ENCODE data around the gene DOK3.
"Not testable (repeated sequence)": the region's sequence is repeated elsewhere in the genome, so short reads cannot be mapped to it uniquely, and the experiment has no call there.

Gene DOK3

DNA sequence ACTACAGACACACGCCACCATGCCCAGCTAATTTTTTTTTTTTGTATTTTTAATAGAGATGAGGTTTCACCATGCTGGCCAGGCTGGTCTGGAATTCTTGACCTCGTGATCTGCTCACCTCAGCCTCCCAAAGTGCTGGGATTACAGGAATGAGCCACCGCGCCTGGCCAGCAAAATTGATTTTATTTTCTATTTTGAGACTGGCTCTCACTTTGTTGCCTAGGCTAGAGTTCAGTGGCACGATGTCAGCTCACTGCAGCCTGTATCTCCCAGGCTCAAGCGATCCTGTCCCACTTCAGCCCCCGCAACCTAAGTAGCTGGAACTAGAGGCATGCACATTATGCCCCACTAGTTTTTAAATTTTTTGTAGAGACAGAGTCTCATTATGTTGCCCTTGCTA is 24.8 kb upstream of the DOK3 start:
- not testable (repeated sequence) for DNase-seq

DNA sequence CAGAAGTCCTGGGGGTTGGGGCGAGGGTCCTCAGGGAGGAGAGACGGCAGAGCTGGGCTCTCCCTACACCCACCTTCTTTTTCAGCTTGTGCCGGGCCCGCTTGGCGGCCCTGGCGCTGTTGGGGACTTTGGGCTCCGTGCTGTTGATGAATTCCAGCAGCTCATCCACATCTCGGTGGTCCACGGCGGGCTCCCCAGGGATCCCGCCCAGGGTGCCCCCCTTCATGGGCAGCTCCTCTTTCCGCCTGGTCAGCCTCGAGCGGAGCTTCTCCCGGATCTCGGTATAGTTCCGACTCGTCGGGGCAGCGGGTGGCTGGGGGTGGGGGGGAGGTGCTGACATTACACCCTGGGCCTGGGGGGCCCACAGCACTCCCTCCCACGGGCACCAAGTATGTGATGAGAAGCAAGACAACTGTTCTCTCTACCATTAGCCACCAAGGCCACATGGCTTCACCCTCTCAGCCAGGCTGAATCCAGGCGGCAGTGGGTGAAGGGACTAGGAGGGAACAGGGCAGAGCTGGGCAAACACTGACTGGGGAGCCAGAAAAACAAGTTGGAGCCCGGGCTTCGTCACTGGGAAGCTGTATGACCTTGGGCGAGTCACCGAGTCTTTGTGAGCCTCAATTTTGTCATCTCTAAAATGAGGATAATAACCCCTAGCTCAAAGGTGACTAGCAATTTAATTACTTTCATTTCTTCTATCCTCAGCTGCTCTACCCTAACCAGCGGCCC is 21.7 kb upstream of the DOK3 start:
- no peak for DNase-seq

DNA sequence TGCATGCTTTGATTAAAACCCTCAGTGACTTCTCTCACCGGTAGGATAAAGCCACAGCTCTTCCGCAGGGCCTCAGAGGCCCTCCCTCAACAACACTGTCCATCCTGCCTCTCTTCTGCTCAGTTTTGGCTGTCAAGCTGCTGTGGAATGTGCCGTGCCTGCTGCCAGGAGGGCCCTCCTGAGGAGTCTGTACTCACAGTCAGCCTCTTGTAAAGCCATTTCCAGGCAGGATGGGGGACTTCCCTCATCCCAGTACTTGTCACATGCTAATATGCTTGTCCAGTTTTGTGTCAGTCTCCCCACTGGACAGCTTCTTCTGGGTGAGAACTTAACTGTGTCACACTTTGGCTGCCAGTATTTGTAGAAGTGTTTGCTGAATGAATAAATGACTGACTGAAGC is 21.0 kb upstream of the DOK3 start:
- no peak for DNase-seq

DNA sequence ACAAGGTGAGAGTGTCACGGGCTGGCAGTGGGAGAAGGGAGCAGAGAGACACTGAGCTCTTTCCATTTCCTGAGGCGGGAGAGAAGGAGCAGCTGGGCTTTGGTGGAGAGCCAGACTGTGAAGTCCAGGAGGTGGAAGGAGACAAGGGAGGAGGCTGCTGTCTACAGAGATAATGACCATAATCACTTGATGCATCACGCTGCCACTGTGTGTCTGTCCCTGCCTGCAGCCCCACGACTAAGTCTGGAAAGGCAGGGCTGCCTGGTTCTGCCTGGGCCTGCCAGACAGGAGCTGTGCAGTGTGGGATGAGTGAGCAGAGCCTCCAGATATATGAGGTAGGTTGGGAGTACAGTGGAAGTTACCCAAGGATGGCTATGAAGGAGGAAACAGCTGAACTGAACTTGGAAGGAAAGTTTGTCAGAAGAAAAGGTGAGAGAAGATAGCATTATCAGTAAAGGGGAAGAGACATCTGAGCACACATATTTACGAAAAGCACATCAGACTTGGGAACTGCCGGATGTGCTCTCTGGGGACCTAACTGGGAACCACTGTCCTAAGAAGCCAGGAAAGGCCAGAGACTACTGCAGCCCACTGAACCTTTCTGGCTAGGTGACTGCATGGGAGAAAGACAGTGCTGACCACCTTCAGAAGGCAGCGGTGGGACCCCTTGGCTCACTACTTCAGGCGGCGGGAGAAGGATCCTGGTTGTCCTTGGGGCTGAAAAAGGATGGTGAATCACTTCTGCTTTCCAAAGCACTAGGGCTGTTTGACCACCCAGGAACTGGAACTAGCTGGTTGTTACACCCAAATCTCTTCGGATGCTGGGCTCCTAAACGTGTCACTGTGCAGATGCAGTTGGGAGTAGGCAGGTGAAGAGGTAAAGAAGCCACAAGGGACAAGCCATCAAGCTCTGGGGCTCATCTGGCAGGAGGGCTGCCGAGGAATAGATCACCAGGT is 19.9 kb upstream of the DOK3 start:
- no peak for DNase-seq

DNA sequence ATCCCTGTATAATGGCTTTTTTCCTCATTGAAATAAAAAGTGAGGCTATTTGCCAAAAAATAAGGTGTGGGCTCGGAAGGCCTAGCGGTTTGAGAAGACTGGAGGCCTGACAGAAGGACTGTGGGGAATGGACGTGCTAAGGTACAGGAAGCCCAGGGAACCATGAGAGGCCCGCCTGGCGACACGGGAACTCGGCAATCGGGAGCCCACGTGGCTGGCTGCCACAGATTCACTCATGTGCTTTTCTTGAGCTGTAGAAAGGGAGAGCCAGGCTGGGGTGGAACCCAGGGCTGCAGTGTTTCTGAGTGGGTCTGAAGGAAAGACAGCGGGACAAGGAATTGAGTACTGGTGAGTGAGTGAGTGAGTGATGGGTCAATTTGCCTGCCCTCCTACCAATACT is 19.0 kb upstream of the DOK3 start:
- DNase-seq, result no peak

DNA sequence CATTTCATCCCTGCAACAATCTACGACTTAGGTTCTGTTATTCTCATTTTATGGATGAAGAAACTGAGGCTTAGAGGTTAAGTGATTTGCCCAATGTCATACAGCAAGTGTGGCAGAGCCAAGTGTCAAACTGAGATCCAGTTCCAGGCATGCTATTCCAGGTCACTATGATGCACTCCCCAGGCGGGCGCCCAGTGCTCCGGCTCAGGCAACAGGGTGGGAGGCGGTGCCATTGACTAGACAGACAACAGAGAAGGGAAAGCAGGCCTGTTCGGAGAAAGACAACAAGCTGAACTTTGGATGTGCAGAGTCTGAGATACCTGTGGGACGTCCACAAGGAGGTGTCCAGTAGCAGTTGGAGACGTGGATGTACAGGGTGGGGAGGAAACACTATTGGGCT is 18.0 kb upstream of the DOK3 start:
- no peak for DNase-seq

DNA sequence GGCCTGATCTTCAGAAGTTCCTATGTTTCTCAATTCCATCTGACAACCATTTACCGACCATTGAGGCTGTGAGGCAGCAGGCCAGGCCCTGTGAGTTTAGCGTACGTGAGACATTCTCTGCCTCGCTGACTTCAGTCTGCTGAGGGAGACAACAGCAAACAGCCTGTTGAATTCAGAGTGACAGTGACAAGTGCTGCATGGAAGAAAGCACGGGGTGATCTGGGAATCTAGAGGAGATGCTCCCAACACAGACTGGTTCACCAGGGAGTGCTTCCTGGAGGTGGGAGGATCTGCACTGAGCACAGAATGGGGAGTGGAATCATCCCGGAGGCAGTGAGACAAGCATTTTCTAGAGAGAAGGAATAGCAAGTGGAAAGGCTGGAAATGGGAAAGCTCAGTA is 17.2 kb upstream of the DOK3 start:
- no peak for DNase-seq

DNA sequence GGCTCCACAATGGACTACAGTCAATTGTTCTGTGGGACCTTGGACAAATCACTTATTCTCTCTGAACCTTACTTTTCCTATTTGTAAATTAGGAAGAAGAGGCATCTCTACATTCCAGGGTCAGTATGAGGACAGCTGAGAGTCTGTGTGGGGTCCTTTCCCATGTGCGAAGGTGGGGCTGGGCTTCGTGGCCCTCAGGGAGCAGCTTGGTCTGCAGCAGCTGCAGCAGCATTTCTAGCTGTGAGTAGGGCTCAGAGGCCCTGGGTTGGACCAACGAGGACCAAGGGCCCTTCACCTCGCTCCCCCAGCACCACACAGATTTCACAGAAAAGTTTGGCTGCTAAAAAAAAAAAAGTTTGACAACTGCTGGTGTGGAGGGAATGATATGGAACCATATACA is 16.6 kb upstream of the DOK3 start:
- no peak for DNase-seq

DNA sequence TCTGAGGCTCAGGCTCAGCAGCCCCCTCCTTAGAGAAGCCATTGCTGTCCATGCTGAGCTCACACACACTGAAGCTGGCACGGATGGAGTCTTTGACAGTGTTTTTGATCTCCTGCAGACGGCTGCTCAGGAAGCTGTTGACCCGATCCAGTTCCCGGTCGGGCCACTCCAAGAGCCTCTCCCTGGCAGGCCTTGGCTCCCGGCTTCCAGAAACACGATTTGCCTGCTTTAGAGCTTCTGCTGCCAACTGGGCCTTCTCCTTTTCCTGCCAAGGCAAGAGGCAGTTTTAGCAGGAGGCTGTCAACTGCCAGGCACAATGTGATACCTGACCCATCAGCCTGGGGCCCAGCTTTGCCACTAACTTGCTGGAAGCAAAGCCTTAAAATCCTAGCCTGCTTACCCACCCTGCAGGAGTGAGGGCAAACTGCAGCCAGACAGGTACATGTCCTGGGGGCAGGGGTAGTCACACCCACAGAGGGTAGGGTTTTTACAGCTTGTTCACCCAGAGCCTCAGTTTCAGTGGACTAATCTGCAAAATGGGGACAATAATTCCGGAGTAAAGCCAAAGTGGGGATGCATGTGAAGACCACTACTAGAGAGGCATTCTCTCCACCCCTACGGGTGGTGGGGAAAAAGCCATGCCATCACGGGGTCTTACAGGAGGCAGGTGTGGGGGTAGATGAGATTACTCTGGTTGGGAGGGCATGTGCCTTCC is 15.5 kb upstream of the DOK3 start:
- no peak for DNase-seq

DNA sequence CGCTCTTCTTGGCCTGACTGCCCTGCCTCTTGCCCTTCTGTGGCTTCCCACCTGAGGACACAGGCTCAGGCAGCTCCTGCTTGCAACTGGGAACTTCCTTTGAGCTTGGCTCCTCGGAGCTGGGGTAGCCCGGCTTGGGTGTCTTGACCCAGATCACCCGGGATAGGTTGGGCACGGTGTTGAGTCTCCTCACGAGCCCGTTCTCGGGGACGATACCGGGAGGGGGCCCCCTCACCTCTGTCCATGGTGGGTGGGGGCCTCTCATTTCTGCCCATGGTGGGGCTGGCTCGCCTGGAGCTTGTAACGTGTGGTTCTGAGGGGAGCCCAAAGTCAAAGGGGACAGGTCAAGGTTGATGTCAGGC is 14.9 kb upstream of the DOK3 start:
- DNase-seq, result no peak

DNA sequence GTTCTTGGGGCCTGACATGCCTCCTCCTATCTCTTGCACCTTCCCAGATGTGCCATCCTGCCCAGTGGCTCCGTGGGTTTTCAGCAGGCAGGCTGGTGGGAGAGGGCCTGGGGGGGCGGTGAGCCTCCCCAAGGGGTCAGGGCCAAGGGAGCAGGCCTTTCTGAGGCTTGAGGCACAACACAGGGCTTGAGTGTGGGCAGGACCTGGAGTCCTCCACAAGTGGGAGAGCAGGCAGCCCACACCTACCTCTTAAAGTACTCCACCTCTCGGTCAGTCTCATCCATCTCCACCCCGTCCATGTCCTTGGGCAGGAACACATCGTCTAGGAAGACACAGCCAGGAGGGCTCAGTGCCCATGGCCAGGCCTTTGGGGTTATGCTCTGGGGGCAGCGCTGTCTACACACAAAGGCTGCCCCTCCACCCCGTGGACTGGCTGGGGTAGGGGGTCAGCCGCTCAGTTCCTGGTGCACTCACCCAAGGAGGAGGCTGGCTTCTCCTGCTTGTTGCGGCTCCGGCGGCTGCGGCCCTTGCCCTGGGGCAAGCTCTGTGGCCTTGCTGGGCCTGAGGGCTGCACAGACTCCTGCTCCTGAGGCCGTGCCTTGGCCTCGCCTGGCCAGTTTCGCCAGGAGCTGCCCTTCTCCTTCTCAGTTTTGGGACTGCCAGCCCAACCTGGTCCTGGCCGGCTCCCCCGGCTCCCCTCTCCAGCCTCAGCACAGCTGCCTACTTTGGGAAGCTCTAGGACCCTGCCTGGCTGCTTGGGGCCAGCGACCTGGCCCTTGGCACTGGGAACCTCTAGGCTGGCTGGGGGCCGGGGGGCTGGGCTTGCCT is 14.3 kb upstream of the DOK3 start:
- no peak for DNase-seq

DNA sequence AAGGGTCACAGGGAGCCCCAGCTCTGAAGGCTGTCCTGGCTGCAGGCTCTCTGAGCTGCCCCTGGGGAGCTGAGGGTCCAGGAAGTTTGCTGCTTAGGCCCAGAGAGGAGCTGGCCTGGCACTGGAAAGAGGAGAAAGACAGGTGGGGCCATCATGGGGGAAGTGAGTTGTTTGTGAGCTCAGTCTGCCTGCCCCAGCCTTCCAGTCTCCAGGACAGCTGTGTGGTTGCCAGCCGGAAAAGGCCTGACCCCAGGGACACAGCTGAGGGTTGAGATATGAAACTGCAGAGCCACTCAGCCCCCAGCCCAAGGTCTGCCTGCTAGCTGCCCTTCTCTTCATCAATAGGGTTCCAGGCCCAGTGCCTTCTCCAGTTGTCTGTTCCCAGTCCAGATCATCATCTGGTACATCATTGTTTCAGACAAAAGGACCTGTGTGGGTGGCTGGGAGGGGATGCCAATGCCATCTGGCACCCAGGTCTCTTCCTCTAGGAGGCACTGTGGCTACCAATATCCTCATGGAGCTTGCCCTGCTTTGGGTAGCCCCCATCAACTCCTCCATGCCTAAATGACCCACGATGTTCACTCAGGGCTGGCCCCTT is 11.4 kb upstream of the DOK3 start:
- DNase-seq, result no peak

DNA sequence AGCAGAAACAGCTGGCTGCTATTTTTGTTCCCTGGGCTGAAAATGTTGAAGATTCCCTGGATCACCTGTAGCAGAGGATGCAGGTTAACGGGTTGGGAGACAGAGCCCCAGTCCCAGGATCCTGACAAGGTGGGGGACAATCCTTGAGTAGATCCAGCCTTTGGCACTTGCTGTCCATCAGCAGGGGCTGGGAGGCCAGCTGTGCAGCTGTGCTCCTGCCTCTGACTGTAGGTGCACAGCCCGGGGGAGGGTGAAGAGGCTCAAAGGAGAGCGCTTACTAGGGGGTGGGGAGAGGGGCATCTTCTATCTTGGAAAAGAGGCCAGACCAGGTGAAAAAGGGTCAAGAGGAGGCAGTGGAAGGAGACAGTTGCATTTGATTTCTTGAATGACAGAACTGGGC is 10.6 kb upstream of the DOK3 start:
- DNase-seq, result no peak

DNA sequence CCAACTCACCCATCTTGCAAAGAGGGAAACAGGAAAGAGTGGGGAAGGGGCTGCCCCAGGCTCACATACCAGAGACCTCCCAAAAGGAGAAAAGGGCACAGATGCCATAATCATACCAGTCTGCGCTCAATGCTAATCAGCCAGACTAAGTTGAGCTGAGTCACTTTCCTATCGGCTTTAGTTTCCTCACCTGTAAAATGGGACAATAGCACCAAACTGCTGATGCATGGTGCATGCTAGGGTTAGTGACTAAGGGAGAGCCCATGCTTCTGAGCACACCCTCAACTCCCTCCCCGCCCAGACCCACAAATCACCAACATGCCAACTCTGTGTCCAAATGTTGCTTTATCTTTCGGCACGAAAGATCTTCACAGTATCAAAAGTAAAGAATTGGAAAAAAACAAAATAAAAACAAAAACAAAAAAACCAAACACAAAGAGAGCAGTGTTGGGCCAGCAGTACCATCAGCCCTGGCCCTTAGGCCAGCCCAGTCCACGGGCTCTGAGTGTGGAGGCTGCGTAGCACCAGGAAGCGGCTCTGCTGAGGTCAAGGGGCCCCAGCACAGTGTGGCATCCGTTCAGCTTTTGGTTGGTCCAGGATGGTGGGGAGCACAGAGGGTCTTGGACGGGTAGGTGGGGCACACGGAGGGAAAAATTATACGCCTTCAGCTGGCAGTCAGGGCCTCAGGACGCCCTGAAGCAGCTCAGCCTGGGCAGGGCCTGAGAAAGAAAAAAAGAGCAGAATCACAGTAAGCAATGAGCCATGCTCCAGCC is 10.0 kb upstream of the DOK3 start:
- no peak for DNase-seq

DNA sequence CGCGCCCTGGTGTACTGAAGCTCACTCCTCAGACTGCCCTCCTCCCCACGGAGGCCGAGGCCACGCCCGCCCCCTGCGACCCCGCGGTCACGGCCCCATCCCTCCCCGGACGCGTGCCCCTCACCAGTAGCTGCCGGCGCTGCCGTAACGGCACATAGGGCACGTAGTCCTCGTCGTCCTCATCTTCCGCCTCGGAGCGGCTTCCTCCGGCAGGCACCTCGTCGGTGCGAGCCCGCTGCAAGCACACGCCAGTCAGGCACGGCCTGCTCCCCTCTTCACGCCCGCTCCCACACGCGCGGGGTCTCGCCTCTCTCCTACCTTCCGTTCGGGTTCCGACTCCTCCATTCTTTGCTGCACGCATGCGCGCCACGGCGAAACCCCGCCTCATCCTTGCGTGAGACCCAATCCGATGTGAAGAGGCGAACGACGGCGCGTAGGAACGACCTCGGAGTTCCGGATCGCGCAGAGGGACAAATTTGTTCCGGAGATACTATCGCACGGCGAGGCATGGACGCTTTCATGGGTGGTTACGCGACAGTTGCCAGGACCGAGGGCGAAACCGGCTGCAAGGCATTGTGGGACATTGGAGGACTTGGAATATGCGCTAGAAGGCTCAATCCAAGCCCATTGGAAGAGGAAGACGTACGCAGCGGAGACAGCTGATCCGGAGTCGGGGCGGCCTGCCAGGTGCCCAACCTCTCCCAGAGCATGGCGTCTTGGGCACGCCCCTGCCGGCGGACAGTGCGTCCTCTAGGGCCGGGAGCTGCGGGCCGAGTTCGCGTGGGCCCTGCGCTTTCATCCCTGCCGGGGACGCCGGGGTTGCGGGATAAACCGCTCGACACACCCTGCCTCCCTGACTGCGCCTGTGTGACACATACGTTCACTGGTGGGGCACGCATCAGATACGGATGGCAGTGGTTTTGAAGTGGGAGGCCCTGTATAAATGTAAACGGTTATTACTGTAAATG is 7.3 kb upstream of the DOK3 start, which contains the start of gene DDX41:
Gene DDX41, minus strand, starts transcription at position 361 of the 968 bp plus-strand sequence. Its CDS starts 16 bp downstream, at position 345.
- peak; percentile 97 for DNase-seq

DNA sequence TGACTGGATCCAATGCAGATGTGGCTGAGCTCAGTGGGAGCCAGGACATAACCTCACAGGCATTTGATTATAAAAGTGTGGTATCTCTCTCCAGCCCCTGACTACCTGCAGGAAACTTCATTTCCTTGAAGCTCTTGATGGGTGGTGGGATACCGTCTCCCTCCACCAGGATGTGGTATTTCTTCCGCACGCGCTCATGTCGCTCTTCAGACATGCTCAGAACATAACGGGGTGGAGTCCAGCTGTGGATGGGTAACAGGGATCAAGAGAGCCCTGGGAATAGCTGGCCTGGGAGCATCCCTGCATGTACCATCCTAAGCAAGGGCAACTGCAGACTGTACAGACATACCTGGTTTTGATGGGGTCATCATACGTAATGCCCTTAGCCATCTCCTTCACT is 6.0 kb upstream of the DOK3 start:
- no peak for DNase-seq

DNA sequence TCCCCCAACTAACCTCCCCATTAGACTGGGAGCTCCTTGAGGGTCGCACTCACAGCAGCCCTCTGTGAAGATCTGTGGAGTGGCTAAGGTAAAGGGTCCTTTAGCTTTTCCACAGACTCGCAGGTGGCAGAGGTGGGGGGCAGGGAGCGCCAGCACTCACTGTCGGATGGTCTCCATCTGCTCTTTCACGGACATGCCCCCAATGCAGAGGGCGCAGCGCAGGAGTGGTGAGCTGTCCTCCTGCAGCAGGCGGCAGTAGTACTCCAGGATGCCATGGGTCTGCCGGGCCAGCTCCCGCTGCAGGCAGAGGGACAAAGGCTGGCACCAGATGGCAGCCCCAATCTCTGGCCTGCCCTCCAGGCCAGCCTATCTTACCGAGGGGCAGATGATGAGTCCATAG is 4.9 kb upstream of the DOK3 start:
- DNase-seq, result no peak

DNA sequence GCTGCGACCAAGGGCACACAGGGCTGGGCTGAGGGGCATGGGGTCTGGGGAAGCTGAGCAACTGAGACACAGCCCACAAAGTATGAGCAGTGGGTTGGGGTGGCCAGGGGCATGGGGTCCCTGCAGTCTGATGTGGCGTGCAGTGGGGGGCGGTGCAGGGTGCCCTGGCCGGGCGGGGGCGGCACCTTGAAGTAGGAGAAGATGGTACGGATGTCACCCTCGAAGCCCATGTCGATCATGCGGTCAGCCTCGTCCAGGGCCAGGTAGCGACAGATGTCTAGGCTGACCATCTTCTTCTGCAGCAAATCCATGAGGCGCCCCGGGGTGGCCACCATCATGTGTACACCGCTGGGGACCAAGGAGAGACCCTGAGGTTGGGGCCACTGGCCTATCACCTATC is 3.9 kb upstream of the DOK3 start:
- DNase-seq, result no peak

DNA sequence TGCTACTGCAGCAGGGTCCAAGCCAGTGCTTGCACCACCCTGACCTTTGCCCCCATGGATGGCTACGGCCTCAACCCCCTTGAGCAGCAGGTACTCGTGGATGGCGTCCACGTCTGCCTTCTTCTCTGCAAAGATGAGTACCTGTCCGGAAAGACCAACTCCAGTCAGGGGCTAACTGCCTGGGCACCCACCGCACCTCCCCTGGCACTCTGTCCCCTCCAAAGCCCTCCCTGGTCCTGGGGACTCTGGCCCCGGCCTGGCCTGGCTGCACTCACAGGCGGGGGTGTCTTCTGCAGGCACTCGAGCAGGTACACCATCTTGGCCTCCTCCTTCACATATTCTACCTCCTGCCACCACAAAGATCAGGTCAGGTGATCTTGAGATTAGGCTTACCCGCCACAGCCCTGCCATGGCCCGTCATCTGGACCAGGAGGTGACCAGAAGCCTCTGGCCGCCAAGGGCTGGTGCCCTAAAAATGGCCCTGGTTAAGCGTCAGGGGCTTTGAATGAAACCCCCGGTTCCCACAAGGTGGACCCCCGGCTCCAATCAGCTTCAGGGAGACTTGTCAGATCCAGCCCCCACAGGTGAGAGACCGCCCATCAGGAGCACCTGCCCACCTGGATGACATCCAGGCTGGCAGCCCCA is 3.2 kb upstream of the DOK3 start:
- no peak for DNase-seq

Data from CD4-positive, alpha-beta T cell treated with Interleukin-10 for 1 hour (primary cell).